Measurements from ENCODE around the gene ANGEL1. TPM values are rescaled to one million over a fixed set of nuclear protein-coding genes. Genes with fewer than 3 reads are reported as not detected.

ANGEL1 gene
- polyA plus RNA-seq, 1 experiment, result 16.8 TPM

DNA sequence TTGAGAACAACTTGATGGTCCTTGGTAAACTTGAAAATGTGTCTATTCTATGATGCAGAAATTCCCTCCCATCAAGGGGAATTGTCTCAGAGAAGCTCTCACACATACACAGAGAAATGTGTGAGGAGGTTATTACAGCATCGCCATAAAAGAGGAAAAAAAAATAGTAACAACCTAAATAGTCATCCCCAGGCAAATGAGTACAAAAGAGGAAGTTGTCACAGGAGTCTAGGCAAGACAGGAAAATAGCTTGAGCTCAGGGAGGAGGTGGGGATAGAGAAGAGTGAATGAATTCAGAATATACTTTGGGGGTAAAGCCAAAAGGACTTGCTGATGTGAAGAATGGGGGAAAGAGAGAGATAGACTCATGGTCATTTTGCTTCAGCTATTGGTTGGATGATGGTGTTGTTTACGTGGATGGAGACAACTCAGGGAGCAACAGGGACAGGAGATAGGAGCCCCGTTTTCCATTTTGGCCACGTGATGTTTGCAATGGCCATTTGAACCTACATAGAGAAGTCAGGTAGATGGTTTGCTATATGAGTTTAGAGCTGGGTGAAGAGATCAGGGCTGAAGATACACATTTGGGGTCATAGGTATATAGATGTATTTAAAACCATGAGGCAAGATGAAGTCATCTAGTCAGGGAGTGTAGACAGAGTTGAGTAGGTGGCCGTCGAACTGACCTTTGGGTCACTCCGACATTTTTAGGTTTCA, 33.8 kb upstream of the ANGEL1 start:
- Histone ChIP-seq H3K27me3 (ENCODE audit: control insufficient read depth, insufficient read depth, low read length) (no peaks in the 10 kb centered on the region), H3K36me3 (ENCODE audit: control insufficient read depth, insufficient read depth, low read length) (no peaks in the 10 kb centered on the region), H3K4me3 (ENCODE audit: low read depth, low read length) (no peak overlapping the region)
- POLR2A ChIA-PET, result no interaction called here
- DNase-seq (ENCODE audit: low read depth), result no peak
- TF ChIP-seq, protein P1, sequence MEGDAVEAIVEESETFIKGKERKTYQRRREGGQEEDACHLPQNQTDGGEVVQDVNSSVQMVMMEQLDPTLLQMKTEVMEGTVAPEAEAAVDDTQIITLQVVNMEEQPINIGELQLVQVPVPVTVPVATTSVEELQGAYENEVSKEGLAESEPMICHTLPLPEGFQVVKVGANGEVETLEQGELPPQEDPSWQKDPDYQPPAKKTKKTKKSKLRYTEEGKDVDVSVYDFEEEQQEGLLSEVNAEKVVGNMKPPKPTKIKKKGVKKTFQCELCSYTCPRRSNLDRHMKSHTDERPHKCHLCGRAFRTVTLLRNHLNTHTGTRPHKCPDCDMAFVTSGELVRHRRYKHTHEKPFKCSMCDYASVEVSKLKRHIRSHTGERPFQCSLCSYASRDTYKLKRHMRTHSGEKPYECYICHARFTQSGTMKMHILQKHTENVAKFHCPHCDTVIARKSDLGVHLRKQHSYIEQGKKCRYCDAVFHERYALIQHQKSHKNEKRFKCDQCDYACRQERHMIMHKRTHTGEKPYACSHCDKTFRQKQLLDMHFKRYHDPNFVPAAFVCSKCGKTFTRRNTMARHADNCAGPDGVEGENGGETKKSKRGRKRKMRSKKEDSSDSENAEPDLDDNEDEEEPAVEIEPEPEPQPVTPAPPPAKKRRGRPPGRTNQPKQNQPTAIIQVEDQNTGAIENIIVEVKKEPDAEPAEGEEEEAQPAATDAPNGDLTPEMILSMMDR (IDR thresholded peaks at IDR 0.05; ENCODE audit: insufficient read depth, low read depth, low read length), result no peak
- CTCF ChIA-PET, result no interaction called here

DNA sequence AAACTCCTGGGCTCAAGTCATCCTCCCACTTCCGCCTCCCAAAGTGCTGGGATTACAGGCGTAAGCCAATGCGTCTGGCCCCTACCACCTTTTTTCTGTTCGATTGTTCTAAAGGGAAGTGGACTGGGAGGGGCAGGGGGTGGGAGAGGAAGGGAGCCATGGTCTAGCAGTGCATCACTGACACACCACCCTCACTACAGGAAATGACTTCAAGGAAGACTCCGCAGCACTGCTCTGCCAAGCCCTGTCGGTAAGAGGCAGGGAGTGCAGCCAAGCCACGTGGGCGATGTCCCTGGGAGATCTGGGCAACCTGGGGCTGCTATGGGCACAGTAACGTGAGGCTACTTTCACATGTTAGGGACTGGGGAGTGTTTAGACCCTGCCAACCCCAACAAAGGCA, 31.5 kb upstream of the ANGEL1 start:
- TF ChIP-seq, protein P1 (IDR thresholded peaks at IDR 0.05; ENCODE audit: insufficient read depth, low read depth, low read length), result no peak
- no peak for DNase-seq (ENCODE audit: low read depth)
- CTCF ChIA-PET, result no interaction called here
- Histone ChIP-seq H3K36me3 (ENCODE audit: control insufficient read depth, insufficient read depth, low read length) (no peaks in the 10 kb centered on the region), H3K4me3 (ENCODE audit: low read depth, low read length) (no peak overlapping the region), H3K27me3 (ENCODE audit: control insufficient read depth, insufficient read depth, low read length) (no peaks in the 10 kb centered on the region)
- POLR2A ChIA-PET, result no interaction called here

DNA sequence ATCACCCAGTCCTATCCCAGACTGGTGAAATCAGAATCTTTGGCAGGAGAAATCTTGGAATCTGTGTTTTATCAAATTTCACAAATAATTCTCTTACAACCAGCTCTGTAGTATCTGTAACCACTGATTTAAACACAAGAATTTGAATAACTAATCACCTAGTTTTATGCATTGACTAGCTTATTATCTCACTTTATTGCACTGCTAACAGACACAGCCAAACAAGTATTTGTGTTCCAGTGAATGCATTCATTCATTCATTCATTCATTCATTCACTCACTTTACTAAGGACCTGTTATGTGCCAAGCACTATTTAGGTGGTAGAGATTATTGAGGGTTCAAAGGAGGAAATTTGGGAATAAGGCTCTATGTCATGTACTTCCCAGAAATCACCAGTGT, 29.7 kb upstream of the ANGEL1 start:
- DNase-seq (ENCODE audit: low read depth), result no peak
- TF ChIP-seq, protein P1 (IDR thresholded peaks at IDR 0.05; ENCODE audit: insufficient read depth, low read depth, low read length), result no peak
- ChIA-PET CTCF (no interaction called here), POLR2A (no interaction called here)
- no peak overlapping the region for H3K4me3 ChIP-seq (ENCODE audit: low read depth, low read length)
- no peaks in the 10 kb centered on the region for H3K36me3 ChIP-seq (ENCODE audit: control insufficient read depth, insufficient read depth, low read length)
- no peaks in the 10 kb centered on the region for H3K27me3 ChIP-seq (ENCODE audit: control insufficient read depth, insufficient read depth, low read length)

DNA sequence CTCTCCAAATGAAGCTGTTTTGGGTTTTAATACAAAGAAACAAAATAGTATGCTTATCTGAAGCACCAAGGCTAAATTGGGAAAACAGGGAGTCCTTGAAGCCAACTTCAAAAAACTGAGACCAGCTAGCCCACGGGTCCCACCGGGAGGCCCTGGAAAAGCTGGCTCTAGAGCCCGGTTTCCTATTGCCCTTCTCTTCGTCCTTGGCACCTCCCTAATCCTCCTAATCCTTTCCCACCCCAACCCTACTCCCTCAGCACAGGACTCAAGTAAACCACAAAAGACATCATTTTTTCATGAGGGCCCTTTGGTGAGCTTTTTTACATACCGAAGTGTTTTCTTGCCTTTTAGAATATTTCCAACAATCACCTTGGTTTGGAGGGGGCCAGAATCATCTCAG, 24.8 kb upstream of the ANGEL1 start:
- Histone ChIP-seq H3K4me3 (ENCODE audit: low read depth, low read length) (no peak overlapping the region), H3K36me3 (ENCODE audit: control insufficient read depth, insufficient read depth, low read length) (no peaks in the 10 kb centered on the region), H3K27me3 (ENCODE audit: control insufficient read depth, insufficient read depth, low read length) (peaks cover 7% of the 10 kb centered on the region)
- TF ChIP-seq, protein P1 (IDR thresholded peaks at IDR 0.05; ENCODE audit: insufficient read depth, low read depth, low read length), result no peak
- DNase-seq (ENCODE audit: low read depth), result no peak
- ChIA-PET POLR2A (no interaction called here), CTCF (interaction anchor here (1.5 kb wide), 1 partner anchor 35 kb away, joined by 5 read pairs; no protein-coding TSS in a partner anchor)

DNA sequence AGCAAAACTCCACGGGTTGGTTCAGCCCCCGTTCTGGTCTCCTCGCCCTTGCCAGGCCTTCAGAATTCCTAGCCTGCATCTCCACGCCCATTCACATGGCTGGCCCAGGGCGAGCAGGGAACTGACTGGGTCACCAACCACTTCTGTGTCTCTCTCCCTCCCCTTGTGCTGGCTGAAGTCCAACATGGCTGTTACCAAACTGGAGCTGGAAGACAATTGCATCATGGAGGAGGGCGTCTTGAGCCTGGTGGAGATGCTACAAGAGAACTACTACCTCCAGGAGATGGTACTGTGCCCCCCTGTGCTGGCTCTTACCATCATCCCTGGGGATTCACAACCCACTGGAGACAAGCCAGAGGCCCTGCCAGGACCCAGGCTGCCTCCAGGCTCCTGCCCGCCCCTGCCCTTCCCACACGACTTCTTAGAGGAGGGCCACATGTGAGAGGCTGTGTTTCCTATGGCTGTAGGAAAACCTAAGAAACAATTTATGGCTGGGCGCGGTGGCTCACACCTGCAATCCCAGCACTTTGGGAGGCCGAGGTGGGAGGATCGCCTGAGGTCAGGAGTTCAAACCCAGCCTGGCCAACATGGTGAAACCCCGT, 23.4 kb upstream of the ANGEL1 start:
- POLR2A ChIA-PET, result no interaction called here
- CTCF ChIA-PET, result interaction anchor here (0.7 to 1.0 kb wide), 2 partner anchors 18 to 84 kb away, joined by 3 read pairs; no protein-coding TSS in a partner anchor
- Histone ChIP-seq H3K27me3 (ENCODE audit: control insufficient read depth, insufficient read depth, low read length) (peaks cover 7% of the 10 kb centered on the region), H3K36me3 (ENCODE audit: control insufficient read depth, insufficient read depth, low read length) (no peaks in the 10 kb centered on the region), H3K4me3 (ENCODE audit: low read depth, low read length) (no peak overlapping the region)
- TF ChIP-seq, protein P1 (IDR thresholded peaks at IDR 0.05; ENCODE audit: insufficient read depth, low read depth, low read length), result no peak
- no peak for DNase-seq (ENCODE audit: low read depth)
